Measurements from ENCODE around the gene INSR. TPM values are rescaled to one million over a fixed set of nuclear protein-coding genes. Genes with fewer than 3 reads are reported as not detected.
"Not testable (repeated sequence)": the region's sequence is repeated elsewhere in the genome, so short reads cannot be mapped to it uniquely, and the experiment has no call there.

Gene INSR
- total RNA-seq, 1 donor: 7.5 TPM

DNA sequence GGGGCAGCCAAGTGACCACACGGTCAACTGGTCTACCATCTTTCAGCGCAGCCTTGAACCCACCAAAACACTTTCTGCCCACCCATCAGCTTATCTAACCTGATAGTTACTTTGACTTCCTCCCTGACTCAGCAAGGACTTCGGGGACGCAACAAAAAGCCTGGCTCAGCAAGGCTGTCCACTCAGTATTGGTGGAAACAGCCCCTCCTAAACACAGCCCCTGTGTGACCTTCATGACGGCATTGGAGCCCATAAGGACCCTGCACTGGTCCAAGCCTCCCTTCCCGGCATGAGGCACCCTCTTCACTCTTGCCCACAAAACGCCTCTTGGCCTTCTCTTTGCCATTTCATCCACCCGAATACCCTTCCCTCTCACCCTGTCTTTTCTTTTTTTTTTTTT lies 39.1 kb downstream of the INSR start:
- Histone ChIP-seq H3K4me3 (ENCODE audit: low read length) (no peak overlapping the region), H3K4me1 (ENCODE audit: insufficient read depth, low read length) (peaks cover 8% of the 10 kb centered on the region), H3K9me3 (ENCODE audit: low read depth, low read length) (no peaks in the 10 kb centered on the region), H3K27me3 (ENCODE audit: insufficient read depth, low read length) (no peaks in the 10 kb centered on the region)

DNA sequence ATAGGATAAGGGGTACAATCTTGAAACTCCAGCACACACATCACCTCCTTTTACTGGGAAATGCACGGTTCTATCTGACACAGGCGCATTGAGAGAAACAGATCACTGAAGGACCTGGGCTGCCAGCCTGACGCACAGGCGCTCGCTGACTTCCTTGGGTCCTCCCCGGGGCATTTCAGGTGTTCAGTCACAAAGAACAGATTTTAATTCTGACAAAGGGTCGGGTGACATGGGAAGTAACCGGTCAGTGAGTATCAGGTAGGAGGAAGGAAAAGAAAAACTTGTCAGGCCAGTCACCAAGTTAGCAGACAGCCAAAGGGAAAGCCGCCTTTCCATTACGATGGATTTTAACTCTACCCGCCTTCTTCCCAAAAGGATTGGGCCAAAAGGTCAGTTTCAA lies 39.6 kb downstream of the INSR start:
- Histone ChIP-seq H3K27me3 (ENCODE audit: insufficient read depth, low read length) (no peaks in the 10 kb centered on the region), H3K9me3 (ENCODE audit: low read depth, low read length) (no peaks in the 10 kb centered on the region), H3K4me3 (ENCODE audit: low read length) (no peak overlapping the region), H3K4me1 (ENCODE audit: insufficient read depth, low read length) (peaks cover 8% of the 10 kb centered on the region)

GRCh38 chr19:7252364-7252763 lies 41.9 kb downstream of the INSR start:
- no peaks in the 10 kb centered on the region for H3K9me3 ChIP-seq (ENCODE audit: low read depth, low read length)
- no peaks in the 10 kb centered on the region for H3K27me3 ChIP-seq (ENCODE audit: insufficient read depth, low read length)
- H3K4me3 ChIP-seq (ENCODE audit: low read length): no peak overlapping the region
- H3K4me1 ChIP-seq (ENCODE audit: insufficient read depth, low read length): peaks cover 4% of the 10 kb centered on the region

GRCh38 chr19:7251494-7251893 lies 42.7 kb downstream of the INSR start:
- H3K4me1 ChIP-seq (ENCODE audit: insufficient read depth, low read length): peaks cover 3% of the 10 kb centered on the region
- no peaks in the 10 kb centered on the region for H3K27me3 ChIP-seq (ENCODE audit: insufficient read depth, low read length)
- no peaks in the 10 kb centered on the region for H3K9me3 ChIP-seq (ENCODE audit: low read depth, low read length)
- H3K4me3 ChIP-seq (ENCODE audit: low read length): no peak overlapping the region

GRCh38 chr19:7250951-7251350 lies 43.3 kb downstream of the INSR start:
- Histone ChIP-seq H3K4me3 (ENCODE audit: low read length) (no peak overlapping the region), H3K4me1 (ENCODE audit: insufficient read depth, low read length) (peaks cover 3% of the 10 kb centered on the region), H3K9me3 (ENCODE audit: low read depth, low read length) (no peaks in the 10 kb centered on the region)

DNA sequence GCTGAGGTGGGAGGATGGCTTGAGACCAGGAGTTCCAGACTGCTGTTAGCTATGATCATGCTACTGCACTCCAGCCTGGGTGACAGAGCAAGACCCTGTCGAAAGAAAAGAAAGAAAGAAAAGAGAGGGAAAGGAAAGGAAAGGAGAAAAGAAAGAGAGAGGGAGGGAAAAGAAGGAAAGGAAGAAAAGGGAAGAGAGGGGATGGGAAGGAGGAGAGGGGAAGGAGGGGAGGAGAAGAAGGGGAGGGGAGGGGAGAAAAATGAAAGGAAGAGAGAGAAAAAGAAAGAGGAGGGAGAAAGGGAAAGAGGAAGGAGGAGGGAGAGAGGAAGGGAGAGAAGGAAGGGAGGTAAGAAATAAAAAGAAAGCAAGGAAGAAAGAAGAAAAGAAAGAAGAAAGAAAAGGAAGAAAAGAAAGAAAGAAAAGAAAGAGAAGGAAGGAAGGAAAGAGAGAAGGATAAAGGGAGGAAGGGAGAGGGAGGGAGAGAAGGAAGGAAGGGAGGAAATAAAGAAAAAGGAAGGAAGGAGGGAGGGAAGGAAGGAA lies 44.1 kb downstream of the INSR start:
- H3K9me3 ChIP-seq (ENCODE audit: low read depth, low read length): no peaks in the 10 kb centered on the region
- H3K4me1 ChIP-seq (ENCODE audit: insufficient read depth, low read length): peaks cover 3% of the 10 kb centered on the region
- H3K4me3 ChIP-seq (ENCODE audit: low read length): no peak overlapping the region
- no peaks in the 10 kb centered on the region for H3K27me3 ChIP-seq (ENCODE audit: insufficient read depth, low read length)

More at GRCh38 chr19:7250951-7251350, 43.3 kb downstream of the INSR start:
- H3K27me3 ChIP-seq (ENCODE audit: insufficient read depth, low read length): no peaks in the 10 kb centered on the region

- H3K27me3 ChIP-seq (ENCODE audit: insufficient read depth, low read length): no peaks in the 10 kb centered on the region
- H3K4me3 ChIP-seq (ENCODE audit: low read length): no peak overlapping the region
- H3K4me1 ChIP-seq (ENCODE audit: insufficient read depth, low read length): peaks cover 11% of the 10 kb centered on the region
Measured at GRCh38 chr19:7247155-7247554, 47.1 kb downstream of the INSR start.

GRCh38 chr19:7246601-7247000 lies 47.6 kb downstream of the INSR start:
- Histone ChIP-seq H3K9me3 (ENCODE audit: low read depth, low read length) (no peaks in the 10 kb centered on the region), H3K27me3 (ENCODE audit: insufficient read depth, low read length) (no peaks in the 10 kb centered on the region), H3K4me1 (ENCODE audit: insufficient read depth, low read length) (peaks cover 8% of the 10 kb centered on the region), H3K4me3 (ENCODE audit: low read length) (no peak overlapping the region)

More at GRCh38 chr19:7247155-7247554, 47.1 kb downstream of the INSR start:
- H3K9me3 ChIP-seq (ENCODE audit: low read depth, low read length): no peaks in the 10 kb centered on the region

DNA sequence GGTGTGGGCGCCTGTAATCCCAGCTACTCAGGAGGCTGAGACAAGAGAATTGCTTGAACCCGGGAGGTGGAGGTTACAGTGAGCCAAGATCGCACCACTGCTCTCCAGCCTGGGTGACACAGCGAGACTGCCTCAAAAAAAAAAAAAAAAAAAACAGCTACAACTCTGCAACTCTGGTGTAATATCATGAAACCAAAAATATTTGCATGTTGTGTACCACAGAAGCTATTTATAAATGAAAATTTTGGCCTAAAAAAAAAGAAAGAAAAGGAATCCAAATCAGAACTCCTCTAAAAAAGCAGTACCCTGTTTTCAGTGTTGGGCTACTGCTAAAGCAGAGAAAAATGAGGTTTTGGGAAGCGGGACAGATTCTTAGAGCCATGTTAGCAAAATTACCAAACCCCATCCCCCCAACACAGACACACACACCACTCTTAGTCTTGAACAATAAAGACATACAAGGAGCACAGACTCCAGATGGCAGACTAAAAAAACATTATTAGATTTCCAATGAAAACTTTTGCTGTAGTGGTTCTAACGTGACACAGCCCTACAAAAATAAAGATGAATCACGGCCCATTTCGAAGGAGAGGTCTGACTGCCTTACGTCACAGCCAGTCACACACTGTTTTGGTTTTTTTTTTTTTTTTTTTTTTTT lies 51.5 kb downstream of the INSR start:
- Histone ChIP-seq H3K9me3 (ENCODE audit: low read depth, low read length) (no peaks in the 10 kb centered on the region), H3K4me1 (ENCODE audit: insufficient read depth, low read length) (peaks cover 8% of the 10 kb centered on the region), H3K27me3 (ENCODE audit: insufficient read depth, low read length) (no peaks in the 10 kb centered on the region), H3K4me3 (ENCODE audit: low read length) (no peak overlapping the region)

GRCh38 chr19:7238051-7238450 lies 56.2 kb downstream of the INSR start:
- no peaks in the 10 kb centered on the region for H3K27me3 ChIP-seq (ENCODE audit: insufficient read depth, low read length)
- H3K4me3 ChIP-seq (ENCODE audit: low read length): no peak overlapping the region
- H3K4me1 ChIP-seq (ENCODE audit: insufficient read depth, low read length): peaks cover 7% of the 10 kb centered on the region
- no peaks in the 10 kb centered on the region for H3K9me3 ChIP-seq (ENCODE audit: low read depth, low read length)

DNA sequence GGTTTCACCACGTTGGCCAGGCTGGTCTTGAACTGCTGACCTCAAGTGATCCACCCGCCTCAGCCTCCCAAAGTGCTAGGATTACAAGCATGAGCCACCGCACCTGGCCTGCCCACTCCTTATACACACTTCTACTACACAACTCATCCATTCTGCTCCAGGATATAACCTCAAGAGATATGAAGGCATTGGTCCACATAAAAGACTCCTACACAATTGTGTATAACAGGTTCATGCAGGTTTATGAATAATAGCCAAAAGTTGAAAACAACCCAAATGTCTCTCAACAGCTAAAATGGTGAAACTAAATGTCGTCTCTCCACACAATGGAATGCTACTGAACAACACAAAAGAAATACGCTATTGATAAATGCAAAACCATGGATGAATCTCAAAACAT lies 58.1 kb downstream of the INSR start:
- Histone ChIP-seq H3K4me3 (ENCODE audit: low read length) (no peak overlapping the region), H3K27me3 (ENCODE audit: insufficient read depth, low read length) (no peaks in the 10 kb centered on the region), H3K4me1 (ENCODE audit: insufficient read depth, low read length) (no peaks in the 10 kb centered on the region), H3K9me3 (ENCODE audit: low read depth, low read length) (no peaks in the 10 kb centered on the region)

- Histone ChIP-seq H3K9me3 (ENCODE audit: low read depth, low read length) (no peaks in the 10 kb centered on the region), H3K4me1 (ENCODE audit: insufficient read depth, low read length) (no peaks in the 10 kb centered on the region), H3K4me3 (ENCODE audit: low read length) (no peak overlapping the region), H3K27me3 (ENCODE audit: insufficient read depth, low read length) (no peaks in the 10 kb centered on the region)
Measured at GRCh38 chr19:7230826-7231225, 63.4 kb downstream of the INSR start.

- Histone ChIP-seq H3K27me3 (ENCODE audit: insufficient read depth, low read length) (no peaks in the 10 kb centered on the region), H3K4me1 (ENCODE audit: insufficient read depth, low read length) (no peaks in the 10 kb centered on the region), H3K9me3 (ENCODE audit: low read depth, low read length) (no peaks in the 10 kb centered on the region), H3K4me3 (ENCODE audit: low read length) (no peak overlapping the region)
Measured at GRCh38 chr19:7229735-7230134, 64.5 kb downstream of the INSR start.

DNA sequence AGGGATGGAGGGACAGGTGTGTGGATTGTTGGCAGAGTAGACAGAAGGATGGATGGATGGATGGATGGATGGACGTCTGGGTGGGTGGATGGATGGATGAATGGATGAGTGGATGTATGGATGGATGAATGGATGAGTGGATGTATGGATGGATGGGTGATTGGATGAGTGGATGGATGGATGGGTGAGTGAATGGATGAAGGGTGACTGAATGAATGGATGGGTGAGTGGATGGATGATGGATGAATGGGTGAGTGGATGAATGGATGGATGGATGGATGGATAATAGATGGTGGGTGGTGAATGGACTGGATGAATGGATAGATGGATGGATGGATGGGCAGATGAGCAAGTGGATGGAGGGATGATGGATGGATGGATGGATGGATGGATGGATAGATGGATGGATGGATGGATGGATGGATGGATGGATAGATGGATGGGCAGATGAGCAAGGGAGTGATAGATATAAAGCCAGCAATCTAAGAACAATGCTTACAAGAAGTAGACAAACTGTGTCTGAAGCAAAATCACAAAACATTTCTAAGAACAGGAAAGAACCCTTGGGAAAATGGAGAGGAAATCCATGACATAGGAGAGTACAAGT lies 65.2 kb downstream of the INSR start:
- Histone ChIP-seq H3K4me1 (ENCODE audit: insufficient read depth, low read length) (no peaks in the 10 kb centered on the region), H3K9me3 (ENCODE audit: low read depth, low read length) (no peaks in the 10 kb centered on the region), H3K4me3 (ENCODE audit: low read length) (no peak overlapping the region), H3K27me3 (ENCODE audit: insufficient read depth, low read length) (no peaks in the 10 kb centered on the region)

DNA sequence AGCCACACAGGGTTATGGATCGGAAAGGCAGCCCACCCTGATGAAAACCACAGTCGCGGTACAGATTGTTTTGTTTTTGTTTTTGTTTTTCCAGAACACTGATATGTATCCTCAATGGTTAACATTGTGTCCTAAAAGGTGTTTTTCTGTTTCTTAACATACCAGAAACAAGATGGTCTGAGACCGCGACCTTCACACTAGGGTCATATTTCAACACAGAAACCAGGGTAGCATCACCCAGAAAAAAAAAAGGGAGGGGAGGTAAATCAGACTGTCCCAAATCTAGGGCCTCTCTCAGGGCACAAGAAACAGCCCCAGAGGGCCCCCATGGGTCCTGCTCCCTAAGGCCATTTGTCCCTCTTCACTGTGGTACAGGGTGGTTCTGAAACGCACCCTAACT lies 66.5 kb downstream of the INSR start:
- Histone ChIP-seq H3K27me3 (ENCODE audit: insufficient read depth, low read length) (no peaks in the 10 kb centered on the region), H3K9me3 (ENCODE audit: low read depth, low read length) (no peaks in the 10 kb centered on the region), H3K4me1 (ENCODE audit: insufficient read depth, low read length) (no peaks in the 10 kb centered on the region)

DNA sequence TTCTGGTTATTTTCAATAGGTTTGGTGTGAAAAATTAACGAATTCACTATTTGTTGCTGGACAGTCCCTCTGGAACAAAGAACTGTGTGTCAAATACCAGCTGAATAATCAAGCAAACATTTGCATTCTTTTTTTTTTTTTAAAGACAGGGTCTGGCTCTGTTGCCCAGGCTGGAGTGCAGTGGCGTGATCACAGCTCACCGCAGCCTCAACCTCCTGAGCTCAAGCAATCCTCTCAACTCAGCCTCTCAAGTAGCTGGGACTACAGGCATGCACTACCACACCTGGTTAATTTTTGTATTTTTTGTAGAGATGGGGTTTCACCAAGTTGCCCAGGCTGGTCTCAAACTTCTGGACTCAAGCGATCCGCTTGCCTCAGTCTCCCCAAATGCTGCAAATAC lies 67.1 kb downstream of the INSR start:
- H3K4me1 ChIP-seq (ENCODE audit: insufficient read depth, low read length); H3K27me3 ChIP-seq (ENCODE audit: insufficient read depth, low read length); H3K9me3 ChIP-seq (ENCODE audit: low read depth, low read length); H3K4me3 ChIP-seq (ENCODE audit: low read length): not testable (repeated sequence)

More for the DNA sequence above, 66.5 kb downstream of the INSR start:
- no peak overlapping the region for H3K4me3 ChIP-seq (ENCODE audit: low read length)
